Fibroblast of pulmonary artery (primary cell): Measurements from ENCODE around the gene ECE1.

ENCODE experiments used
- DNase-seq: peaks from one replicate; pipeline ENCODE4 v3.0.0-alpha.2; 2010; ENCODE audit warnings: low read depth
- H3K4me3 ChIP-seq: replicated peaks from 2 replicates; pipeline ENCODE4 v1.5.1; 2011; ENCODE audit warnings: low read depth, mild to moderate bottlenecking, control low read depth, low read length, moderate library complexity
- TF ChIP-seq, protein P1 (sequence below): IDR thresholded peaks from 2 replicates; pipeline ENCODE4 v1.5.1; 2011; ENCODE audit warnings: mild to moderate bottlenecking, control low read depth, low read length, inconsistent platforms; ENCODE audit errors: missing control alignments

Gene ECE1

GRCh38 chr1:21277180-21277579, 13.1 kb downstream of the ECE1 start:
- TF ChIP-seq, protein P1, sequence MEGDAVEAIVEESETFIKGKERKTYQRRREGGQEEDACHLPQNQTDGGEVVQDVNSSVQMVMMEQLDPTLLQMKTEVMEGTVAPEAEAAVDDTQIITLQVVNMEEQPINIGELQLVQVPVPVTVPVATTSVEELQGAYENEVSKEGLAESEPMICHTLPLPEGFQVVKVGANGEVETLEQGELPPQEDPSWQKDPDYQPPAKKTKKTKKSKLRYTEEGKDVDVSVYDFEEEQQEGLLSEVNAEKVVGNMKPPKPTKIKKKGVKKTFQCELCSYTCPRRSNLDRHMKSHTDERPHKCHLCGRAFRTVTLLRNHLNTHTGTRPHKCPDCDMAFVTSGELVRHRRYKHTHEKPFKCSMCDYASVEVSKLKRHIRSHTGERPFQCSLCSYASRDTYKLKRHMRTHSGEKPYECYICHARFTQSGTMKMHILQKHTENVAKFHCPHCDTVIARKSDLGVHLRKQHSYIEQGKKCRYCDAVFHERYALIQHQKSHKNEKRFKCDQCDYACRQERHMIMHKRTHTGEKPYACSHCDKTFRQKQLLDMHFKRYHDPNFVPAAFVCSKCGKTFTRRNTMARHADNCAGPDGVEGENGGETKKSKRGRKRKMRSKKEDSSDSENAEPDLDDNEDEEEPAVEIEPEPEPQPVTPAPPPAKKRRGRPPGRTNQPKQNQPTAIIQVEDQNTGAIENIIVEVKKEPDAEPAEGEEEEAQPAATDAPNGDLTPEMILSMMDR: no peak
- no peak overlapping the region for H3K4me3 ChIP-seq
- no peak for DNase-seq

DNA sequence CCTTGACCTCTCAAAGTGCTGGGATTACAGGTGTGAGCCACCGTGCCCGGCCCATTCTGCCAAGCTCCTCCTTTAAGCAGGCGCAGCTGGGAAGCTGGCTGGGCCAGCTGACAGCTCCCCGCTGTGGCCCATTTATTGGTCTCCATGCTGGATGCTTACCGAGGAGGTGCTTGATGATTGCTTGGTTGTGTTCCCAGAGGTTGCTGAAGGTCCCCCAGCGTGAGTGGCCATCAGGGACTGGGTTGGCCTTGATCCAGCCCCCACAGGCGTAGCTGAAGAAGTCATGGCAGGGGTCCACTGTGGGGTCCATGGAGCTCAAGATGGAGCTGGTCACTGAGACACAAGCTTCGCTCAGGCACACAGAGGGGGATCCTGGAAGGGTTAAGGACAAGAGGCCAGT, 17.7 kb downstream of the ECE1 start:
- H3K4me3 ChIP-seq: no peak overlapping the region
- TF ChIP-seq, protein P1: no peak
- DNase-seq: no peak

DNA sequence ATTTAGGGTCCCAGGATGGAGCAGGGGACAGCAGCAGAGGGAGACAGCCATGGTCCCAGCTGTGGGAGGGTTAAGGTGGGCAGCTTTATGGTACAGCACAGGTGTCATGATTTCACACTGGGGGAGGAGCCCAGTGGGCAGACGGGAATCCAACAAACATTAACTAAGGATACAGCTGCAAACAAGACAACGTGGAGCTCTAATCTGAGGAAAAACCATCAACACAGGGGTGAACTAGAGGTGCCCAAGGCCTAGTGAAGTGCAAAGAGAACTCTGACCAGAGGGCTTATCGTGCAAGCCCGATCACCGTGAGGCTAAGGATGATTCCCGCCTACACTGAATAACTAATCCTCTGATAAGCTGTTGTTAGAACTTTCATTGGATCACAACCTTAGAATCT, 18.7 kb downstream of the ECE1 start:
- TF ChIP-seq, protein P1: no peak
- H3K4me3 ChIP-seq: no peak overlapping the region
- no peak for DNase-seq

DNA sequence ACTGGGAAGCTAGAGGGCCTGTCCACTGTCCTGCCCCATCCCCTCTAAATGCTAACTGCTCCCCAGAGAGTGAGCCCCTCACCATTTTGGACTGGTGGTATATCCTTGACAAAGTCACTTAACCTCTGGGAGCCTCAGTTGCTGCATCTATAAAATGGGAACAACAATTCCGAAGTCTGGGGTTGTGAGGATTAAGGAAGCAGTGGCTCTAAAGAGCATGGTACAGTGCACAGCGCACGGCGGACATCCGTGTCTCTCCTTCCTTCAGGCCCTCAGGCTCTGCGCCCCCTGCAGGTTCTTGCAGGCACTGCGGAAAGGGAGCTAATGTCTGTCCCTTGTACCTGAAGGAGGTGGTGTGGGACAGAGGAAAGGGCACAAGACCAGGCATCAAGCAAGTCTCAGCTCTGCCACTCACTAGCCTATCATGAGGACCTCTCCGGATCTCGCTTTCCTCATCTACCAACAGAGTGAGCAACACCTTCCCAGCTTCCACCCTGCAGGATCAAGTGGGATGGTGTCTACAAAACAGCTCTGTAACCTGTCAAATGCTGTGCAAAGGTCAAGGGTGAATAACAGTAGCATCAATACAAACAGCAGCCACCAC, 20.1 kb downstream of the ECE1 start:
- peak; percentile 69 for DNase-seq
- TF ChIP-seq, protein P1: peak; percentile 99
- no peak overlapping the region for H3K4me3 ChIP-seq

DNA sequence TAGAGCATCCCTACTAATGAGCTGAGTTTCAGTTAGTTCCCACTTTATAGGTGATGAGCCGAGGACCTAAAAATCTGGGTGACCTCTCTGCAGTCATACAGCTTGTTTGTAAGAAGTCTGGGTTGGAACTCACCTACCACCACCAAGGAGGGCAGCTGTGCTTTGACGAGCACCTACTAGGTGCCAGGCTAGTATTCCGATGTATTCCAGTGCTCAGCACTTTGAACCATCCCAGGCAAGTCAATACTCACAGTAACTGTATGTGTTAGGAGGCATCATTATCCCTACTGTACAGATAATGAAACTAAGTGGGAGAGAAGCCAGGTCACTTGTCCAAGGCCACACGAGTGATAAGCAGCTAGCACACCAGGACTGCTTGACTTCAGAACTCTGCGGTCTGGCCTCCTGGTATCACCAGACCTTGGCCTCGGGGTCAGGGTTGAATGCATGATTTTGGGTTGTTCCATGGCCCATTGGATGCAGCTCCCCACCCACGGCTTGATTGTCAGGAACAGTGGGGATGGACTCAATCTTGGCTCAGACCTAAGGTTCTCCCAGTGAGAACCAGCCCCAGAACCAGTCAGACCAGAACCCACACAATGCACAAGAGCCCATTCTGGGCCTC, 20.7 kb downstream of the ECE1 start:
- DNase-seq: no peak
- TF ChIP-seq, protein P1: no peak
- no peak overlapping the region for H3K4me3 ChIP-seq

GRCh38 chr1:21268281-21269239, 21.7 kb downstream of the ECE1 start:
- no peak overlapping the region for H3K4me3 ChIP-seq
- DNase-seq: no peak
- TF ChIP-seq, protein P1: no peak
